K562 (cell line): Measurements from ENCODE around the gene TMEM209. TPM values are rescaled to one million over a fixed set of nuclear protein-coding genes. Genes with fewer than 3 reads are reported as not detected.

ENCODE experiments used
- ATAC-seq: fragments of 200-7000 bp; cut with Tn5 transposase; 3 replicates; pipeline ENCODE4 v1.9.1; 2020; ENCODE audit warnings: moderate library complexity
- BruUV-seq: library from RNA; stranded (reverse); fragments of 400-500 nt; replicated peaks from 2 replicates; lab custom pipeline; 2021; lab: Mats Ljungman, UMichigan
- CTCF ChIA-PET: fragments of 300-600 bp; formaldehyde crosslinking; extraction: SDS; loops from one replicate; lab custom pipeline; 2021; ENCODE audit warnings: low intra/inter-chr PET ratio; lab: Yijun Ruan, JAX
- POLR2A ChIA-PET: fragments of 300-600, 350-650 bp; sonication (Branson Sonifier 250); formaldehyde crosslinking; extraction: SDS; loops from one replicate; lab custom pipeline; 2021; ENCODE audit warnings: antibody characterized with exemption, inconsistent platforms; lab: Yijun Ruan, JAX
- DNase-seq, 4 experiments: peaks; one replicate each; pipeline versions ENCODE4 v3.0.0 to v3.0.0-alpha.2; 2011 to 2018; ENCODE audit warnings: low spot score in 3 of 4, mixed read lengths in 3 of 4; ENCODE audit errors: extremely low read depth in 1 of 4
- FAIRE-seq: peaks from 2 replicates; lab custom pipeline; 2011; peaks lifted over from hg19 to GRCh38; lab: Jason Lieb, UNC
- H2AFZ ChIP-seq: 2 replicates; pipeline ENCODE4 v1.6.0; 2011; ENCODE audit warnings: low read depth, low read length, control low read depth, inconsistent platforms
- H3K27ac ChIP-seq: fragments of 200-600 bp; 3 replicates; pipeline ENCODE4 v1.8.0; 2011; ENCODE audit warnings: low read depth, mild to moderate bottlenecking, control low read depth, inconsistent platforms, low read length, moderate library complexity, mixed read lengths; ENCODE audit errors: extremely low read depth
- H3K27me3 ChIP-seq, 2 experiments: fragments of 300-600 bp in 1 of 2; 2 replicates in 1 of 2; 3 replicates in 1 of 2; pipeline versions ENCODE4 v1.6.0 to v1.8.0; 2011; ENCODE audit warnings: inconsistent platforms in 2 of 2, low read length in 2 of 2, mild to moderate bottlenecking in 1 of 2, mixed read lengths in 1 of 2, moderate library complexity in 1 of 2; ENCODE audit not compliant: control insufficient read depth in 2 of 2, insufficient read depth in 2 of 2
- H3K36me3 ChIP-seq: fragments of 300-600 bp; 3 replicates; pipeline ENCODE4 v1.8.0; 2011; ENCODE audit warnings: mild to moderate bottlenecking, low read length, inconsistent platforms; ENCODE audit not compliant: control insufficient read depth, insufficient read depth
- H3K4me1 ChIP-seq, 2 experiments: fragments of 200-600 bp in 1 of 2; replicated peaks in 1 of 2; 2 replicates in 1 of 2; 3 replicates in 1 of 2; pipeline versions ENCODE4 v1.5.1 to v1.8.0; 2011; ENCODE audit warnings: inconsistent platforms in 2 of 2, low read length in 2 of 2, mild to moderate bottlenecking in 1 of 2, mixed read lengths in 1 of 2, moderate library complexity in 1 of 2; ENCODE audit not compliant: control insufficient read depth in 2 of 2, insufficient read depth in 2 of 2
- H3K4me2 ChIP-seq: 2 replicates; pipeline ENCODE4 v1.6.1; 2011; ENCODE audit warnings: low read length, control low read depth, inconsistent platforms, mixed read lengths; ENCODE audit not compliant: insufficient read depth
- H3K4me3 ChIP-seq: fragments of 200-600 bp; sonication (generic), shearing (Covaris generic); 2 replicates; pipeline ENCODE4 v1.5.1; 2016; ENCODE audit warnings: control low read depth, inconsistent platforms
- H3K79me2 ChIP-seq: fragments of 200-600 bp; 3 replicates; pipeline ENCODE4 v1.8.0; 2011; ENCODE audit warnings: low read length, inconsistent platforms; ENCODE audit not compliant: control insufficient read depth, insufficient read depth
- H3K9ac ChIP-seq, 2 experiments: 2 replicates each; pipeline versions ENCODE4 v1.6.0 to v1.6.1; 2011; ENCODE audit warnings: low read depth in 2 of 2, low read length in 2 of 2, control low read depth in 1 of 2, inconsistent platforms in 1 of 2, mild to moderate bottlenecking in 1 of 2, mixed read lengths in 1 of 2; ENCODE audit not compliant: insufficient read depth in 1 of 2
- H3K9me1 ChIP-seq: one replicate; pipeline ENCODE4 v1.6.0; 2011; ENCODE audit warnings: inconsistent platforms, mild to moderate bottlenecking, low read length, moderate library complexity; ENCODE audit not compliant: control insufficient read depth, insufficient read depth
- H3K9me3 ChIP-seq: replicated peaks from 2 replicates; pipeline ENCODE4 v1.5.1; 2011; ENCODE audit warnings: low read depth, low read length, inconsistent platforms; ENCODE audit not compliant: control insufficient read depth, insufficient read depth
- H4K20me1 ChIP-seq: replicated peaks from 2 replicates; pipeline ENCODE4 v1.6.1; 2011; ENCODE audit warnings: low read length, inconsistent platforms, mixed read lengths; ENCODE audit not compliant: control insufficient read depth, insufficient read depth
- ETS1 ChIP-seq: conservative IDR thresholded peaks from 2 replicates; pipeline ENCODE4 v1.6.1; 2011; ENCODE audit warnings: low read depth, mild to moderate bottlenecking, low read length; ENCODE audit not compliant: control insufficient read depth
- HMG20A ChIP-seq: fragments of 450-650 bp; formaldehyde crosslinking; conservative IDR thresholded peaks from 2 replicates; pipeline ENCODE4 v1.4.0; 2020; ENCODE audit warnings: mild to moderate bottlenecking, mixed read lengths
- HNRNPK ChIP-seq: fragments of 200-400 bp; formaldehyde crosslinking; IDR thresholded peaks from one replicate; pipeline ENCODE4 v1.6.1; 2018; ENCODE audit warnings: mild to moderate bottlenecking, low read depth, low read length; ENCODE audit not compliant: poor library complexity, severe bottlenecking
- HOXB6 ChIP-seq: fragments of 250-450 bp; sonication (Bioruptor Pico); IDR thresholded peaks from 2 replicates; pipeline ENCODE4 v1.5.1; 2022; ENCODE audit warnings: mild to moderate bottlenecking, borderline replicate concordance
- NFXL1 ChIP-seq: fragments of 450-650 bp; formaldehyde crosslinking; IDR thresholded peaks from 2 replicates; pipeline ENCODE4 v1.4.0; 2021; ENCODE audit warnings: mild to moderate bottlenecking
- RBM17 ChIP-seq: fragments of 200-400 bp; formaldehyde crosslinking; IDR thresholded peaks from 2 replicates; pipeline ENCODE4 v1.6.1; 2017; ENCODE audit warnings: low read depth, mild to moderate bottlenecking, low read length, borderline replicate concordance
- SIN3A ChIP-seq, 2 experiments: fragments of 150-350 bp in 1 of 2; IDR thresholded peaks; 2 replicates each; pipeline ENCODE4 v1.6.1; 2011 to 2016; ENCODE audit warnings: borderline replicate concordance in 2 of 2, low read depth in 2 of 2, low read length in 2 of 2, mild to moderate bottlenecking in 2 of 2, moderate library complexity in 2 of 2; ENCODE audit not compliant: control insufficient read depth in 1 of 2
- TSC22D4 ChIP-seq: fragments of 450-650 bp; IDR thresholded peaks from 2 replicates; pipeline ENCODE4 v1.6.1; 2016; ENCODE audit warnings: missing genetic modification characterization, missing biosample characterization, control low read depth
- ZNF174 ChIP-seq: fragments of 250-450 bp; sonication (Bioruptor Pico); IDR thresholded peaks from 2 replicates; pipeline ENCODE4 v1.4.0; 2020; ENCODE audit warnings: mild to moderate bottlenecking
- WGBS: fragments of 100-300 bp; shearing (Covaris generic); methylation state at CpG from one replicate; pipeline ENCODE4 v1.1.6; 2016; ENCODE audit warnings: low coverage, mixed read lengths; ENCODE audit not compliant: insufficient coverage; ENCODE audit errors: missing lambda C conversion rate; 5-methylcytosine and 5-hydroxymethylcytosine counted together
- in situ Hi-C: fragments of 300-500 bp; cut with MboI; formaldehyde crosslinking; loops from 4 replicates; pipeline ENCODE4 v1.15.0; 2018; ENCODE audit warnings: inconsistent platforms, mixed read lengths
- intact Hi-C: fragments of 100-400 bp; cut with micrococcal nuclease; formaldehyde crosslinking; loops from 2 replicates; pipeline ENCODE4 v1.14.2; 2022
- polyA plus RNA-seq, 8 experiments: library from polyadenylated mRNA; depleted of rRNA in 4 of 8; stranded (reverse) in 5 of 8; unstranded in 3 of 8; fragments of >200 nt; fragmentation: Nextera tagmentation in 2 of 8; fragmentation: Illumina TruSeq in 1 of 8; extraction: Ambion mirVana in 2 of 8; extraction: Trizol in 1 of 8; gene quantifications; 2 replicates each; pipeline versions ENCODE4 v1.2.1 to v1.2.3, GENCODE V29; 2011 to 2014; ENCODE audit warnings: inconsistent platforms in 1 of 8, missing spikeins in 1 of 8
- total RNA-seq, 7 experiments: library from RNA; depleted of rRNA in 6 of 7; stranded (reverse); fragments of >200 nt in 6 of 7; fragmentation: Illumina TruSeq in 2 of 7; extraction: Trizol in 2 of 7; gene quantifications; 2 replicates each; pipeline versions ENCODE4 v1.2.1 to v1.2.3, GENCODE V29; 2011 to 2021; ENCODE audit warnings: low replicate concordance in 1 of 7
- TF ChIP-seq, protein P1 (sequence below): fragments of 450-650 bp; IDR thresholded peaks from 2 replicates; pipeline ENCODE4 v1.6.1; 2017; ENCODE audit warnings: antibody characterized with exemption, mild to moderate bottlenecking
- TF ChIP-seq, protein P2 (sequence below): IDR thresholded peaks from 2 replicates; pipeline ENCODE4 v1.6.1; 2016; ENCODE audit warnings: missing genetic modification characterization, missing compliant biosample characterization

TMEM209 gene
- total and polyA plus RNA-seq, 9 of the 15 experiments (the other 6 are each of a cell fraction or from before 2014, with no cell fraction given): 36.8 to 116 (median 76.6) TPM

DNA sequence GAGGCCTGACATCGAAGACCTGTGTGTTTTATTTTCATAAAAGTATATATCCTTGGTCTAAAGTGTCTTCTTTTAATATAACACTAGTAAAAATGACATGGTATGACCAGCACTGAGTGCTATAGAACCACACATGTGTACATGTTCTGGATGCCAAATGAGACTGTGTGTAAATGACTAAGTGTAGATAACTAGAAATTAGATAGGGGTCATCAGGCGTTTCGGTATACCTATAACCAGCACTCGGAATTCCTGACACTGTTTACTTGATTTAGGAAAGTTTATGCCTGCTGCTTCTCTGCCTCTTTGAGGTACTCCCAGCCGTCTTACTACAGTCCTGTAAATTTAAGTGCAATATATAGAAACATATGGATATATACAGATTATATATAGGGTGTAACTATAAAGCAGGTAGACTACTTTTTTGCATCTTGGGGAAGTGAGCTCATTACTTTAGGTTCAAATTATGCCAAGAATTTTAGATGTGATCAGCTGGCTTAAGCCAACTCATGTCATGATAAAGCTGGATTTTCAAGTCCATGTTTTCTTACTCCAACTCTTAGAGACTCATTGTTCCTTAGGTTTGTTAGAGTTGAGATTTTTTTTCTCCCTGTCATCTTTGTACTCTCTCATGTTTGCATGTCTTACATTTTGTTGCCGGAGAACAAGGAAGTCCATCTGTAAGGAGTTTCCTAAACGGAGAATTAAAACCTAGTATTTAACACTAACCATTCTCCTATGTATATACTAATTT is 72.0 kb downstream of the TMEM209 start:
- H3K27me3 ChIP-seq: no peaks in the 10 kb centered on the region
- FAIRE-seq (no peak), DNase-seq (peak in 1 of 4 experiments; percentile 23), ATAC-seq (peak; percentile 6)
- in situ Hi-C loops: no loop called here
- H3K9me3 ChIP-seq: no peaks in the 10 kb centered on the region
- H3K4me2 ChIP-seq: peak overlapping the region; percentile 60
- peaks cover 39% of the 10 kb centered on the region; the same call in 2 of the 3 replicates for H3K79me2 ChIP-seq
- H3K4me1 ChIP-seq: peaks cover 36 to 79% of the 10 kb centered on the region in 2 experiments
- H3K4me3 ChIP-seq: no peak overlapping the region
- POLR2A ChIA-PET: interaction anchor here (1.0 to 5.5 kb wide), 5 partner anchors 9 to 36 kb away, joined by 3 to 48 read pairs (median 8); no protein-coding TSS in a partner anchor
- H3K9me1 ChIP-seq: no peaks in the 10 kb centered on the region
- no peaks in the 10 kb centered on the region for H4K20me1 ChIP-seq
- intact Hi-C loops: no loop called here
- no TSS peak for BruUV-seq
- peak overlapping the region; percentile 89 for H3K27ac ChIP-seq
- peak overlapping the region in 1 of 2 experiments; percentile 32; a peak in 2 of 4 replicates for H3K9ac ChIP-seq
- H3K36me3 ChIP-seq: peaks cover 82% of the 10 kb centered on the region
- WGBS: 30% methylated on average over 7 of the region's 7 CpGs
- H2AFZ ChIP-seq: no peak overlapping the region
- CTCF ChIA-PET: no interaction called here
- no peak for TF ChIP-seq HMG20A (CRISPR knock-in tag)
- no peak for TF ChIP-seq ZNF174 (CRISPR knock-in tag)
- no peak for TF ChIP-seq NFXL1 (CRISPR knock-in tag)
- no peak for TF ChIP-seq SIN3A (IDR thresholded peaks at IDR 0.05; ENCODE audit: borderline replicate concordance in 2 of 2, control insufficient read depth in 1 of 2, low read depth in 2 of 2, low read length in 2 of 2)
- TF ChIP-seq, protein P1, sequence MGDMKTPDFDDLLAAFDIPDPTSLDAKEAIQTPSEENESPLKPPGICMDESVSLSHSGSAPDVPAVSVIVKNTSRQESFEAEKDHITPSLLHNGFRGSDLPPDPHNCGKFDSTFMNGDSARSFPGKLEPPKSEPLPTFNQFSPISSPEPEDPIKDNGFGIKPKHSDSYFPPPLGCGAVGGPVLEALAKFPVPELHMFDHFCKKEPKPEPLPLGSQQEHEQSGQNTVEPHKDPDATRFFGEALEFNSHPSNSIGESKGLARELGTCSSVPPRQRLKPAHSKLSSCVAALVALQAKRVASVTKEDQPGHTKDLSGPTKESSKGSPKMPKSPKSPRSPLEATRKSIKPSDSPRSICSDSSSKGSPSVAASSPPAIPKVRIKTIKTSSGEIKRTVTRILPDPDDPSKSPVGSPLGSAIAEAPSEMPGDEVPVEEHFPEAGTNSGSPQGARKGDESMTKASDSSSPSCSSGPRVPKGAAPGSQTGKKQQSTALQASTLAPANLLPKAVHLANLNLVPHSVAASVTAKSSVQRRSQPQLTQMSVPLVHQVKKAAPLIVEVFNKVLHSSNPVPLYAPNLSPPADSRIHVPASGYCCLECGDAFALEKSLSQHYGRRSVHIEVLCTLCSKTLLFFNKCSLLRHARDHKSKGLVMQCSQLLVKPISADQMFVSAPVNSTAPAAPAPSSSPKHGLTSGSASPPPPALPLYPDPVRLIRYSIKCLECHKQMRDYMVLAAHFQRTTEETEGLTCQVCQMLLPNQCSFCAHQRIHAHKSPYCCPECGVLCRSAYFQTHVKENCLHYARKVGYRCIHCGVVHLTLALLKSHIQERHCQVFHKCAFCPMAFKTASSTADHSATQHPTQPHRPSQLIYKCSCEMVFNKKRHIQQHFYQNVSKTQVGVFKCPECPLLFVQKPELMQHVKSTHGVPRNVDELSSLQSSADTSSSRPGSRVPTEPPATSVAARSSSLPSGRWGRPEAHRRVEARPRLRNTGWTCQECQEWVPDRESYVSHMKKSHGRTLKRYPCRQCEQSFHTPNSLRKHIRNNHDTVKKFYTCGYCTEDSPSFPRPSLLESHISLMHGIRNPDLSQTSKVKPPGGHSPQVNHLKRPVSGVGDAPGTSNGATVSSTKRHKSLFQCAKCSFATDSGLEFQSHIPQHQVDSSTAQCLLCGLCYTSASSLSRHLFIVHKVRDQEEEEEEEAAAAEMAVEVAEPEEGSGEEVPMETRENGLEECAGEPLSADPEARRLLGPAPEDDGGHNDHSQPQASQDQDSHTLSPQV: 0 out of 2 replicates have a peak, but pooled peaks have one; percentile 19
- no peak for TF ChIP-seq RBM17
- TF ChIP-seq TSC22D4 (tag): no peak
- no peak for TF ChIP-seq ETS1
- TF ChIP-seq HNRNPK: no peak
- no peak for TF ChIP-seq HOXB6 (CRISPR knock-in tag)
- TF ChIP-seq, protein P2, sequence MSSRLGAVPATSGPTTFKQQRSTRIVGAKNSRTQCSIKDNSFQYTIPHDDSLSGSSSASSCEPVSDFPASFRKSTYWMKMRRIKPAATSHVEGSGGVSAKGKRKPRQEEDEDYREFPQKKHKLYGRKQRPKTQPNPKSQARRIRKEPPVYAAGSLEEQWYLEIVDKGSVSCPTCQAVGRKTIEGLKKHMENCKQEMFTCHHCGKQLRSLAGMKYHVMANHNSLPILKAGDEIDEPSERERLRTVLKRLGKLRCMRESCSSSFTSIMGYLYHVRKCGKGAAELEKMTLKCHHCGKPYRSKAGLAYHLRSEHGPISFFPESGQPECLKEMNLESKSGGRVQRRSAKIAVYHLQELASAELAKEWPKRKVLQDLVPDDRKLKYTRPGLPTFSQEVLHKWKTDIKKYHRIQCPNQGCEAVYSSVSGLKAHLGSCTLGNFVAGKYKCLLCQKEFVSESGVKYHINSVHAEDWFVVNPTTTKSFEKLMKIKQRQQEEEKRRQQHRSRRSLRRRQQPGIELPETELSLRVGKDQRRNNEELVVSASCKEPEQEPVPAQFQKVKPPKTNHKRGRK (tag): no peak
